NB4 (cell line): Measurements from ENCODE around the gene CCDC102B.
"Not testable (repeated sequence)": the region's sequence is repeated elsewhere in the genome, so short reads cannot be mapped to it uniquely, and the experiment has no call there.

Experiments
- DNase-seq: peaks from one replicate; pipeline ENCODE4 v3.0.0; 2010; ENCODE audit warnings: low read depth
- H3K4me3 ChIP-seq: one replicate; pipeline ENCODE4 v1.5.1; 2011; ENCODE audit warnings: mild to moderate bottlenecking, low read depth, low read length, moderate library complexity
- CTCF ChIP-seq: IDR thresholded peaks from one replicate; pipeline ENCODE4 v1.5.1; 2012; ENCODE audit warnings: low read depth, low read length
- MAX ChIP-seq: IDR thresholded peaks from 2 replicates; pipeline ENCODE4 v1.6.1; 2011; ENCODE audit warnings: low read depth, low read length
- MYC ChIP-seq: IDR thresholded peaks from 2 replicates; pipeline ENCODE4 v1.6.1; 2011; ENCODE audit warnings: low read depth, low read length
- POLR2A ChIP-seq: IDR thresholded peaks from 2 replicates; pipeline ENCODE4 v1.6.1; 2011; ENCODE audit warnings: mild to moderate bottlenecking; ENCODE audit not compliant: insufficient read length; ENCODE audit errors: extremely low read depth

Gene CCDC102B

GRCh38 chr18:68997845-68998244 is 200.0 kb downstream of the CCDC102B start:
- no peak for DNase-seq
- no peak overlapping the region for H3K4me3 ChIP-seq
- TF ChIP-seq CTCF (no peak), MYC (no peak), POLR2A (no peak), MAX (no peak)

- DNase-seq = no peak
- H3K4me3 ChIP-seq = no peak overlapping the region
- no peak for TF ChIP-seq MAX
- TF ChIP-seq MYC = no peak
- TF ChIP-seq POLR2A = no peak
- no peak for TF ChIP-seq CTCF
Observed at GRCh38 chr18:69000366-69000765, 202.5 kb downstream of the CCDC102B start.

- peak; percentile 12 for DNase-seq
- TF ChIP-seq CTCF (peak; percentile 25), MAX (no peak), POLR2A (no peak), MYC (no peak)
- no peak overlapping the region for H3K4me3 ChIP-seq
Observed at GRCh38 chr18:69002233-69002632, 204.4 kb downstream of the CCDC102B start.

GRCh38 chr18:69006212-69006611 is 208.3 kb downstream of the CCDC102B start:
- not testable (repeated sequence) for H3K4me3 ChIP-seq, DNase-seq

- no peak for TF ChIP-seq CTCF
- TF ChIP-seq POLR2A = no peak
- TF ChIP-seq MAX = no peak
- TF ChIP-seq MYC = no peak
- DNase-seq = no peak
- H3K4me3 ChIP-seq = no peak overlapping the region
Observed at GRCh38 chr18:69008538-69008937, 210.7 kb downstream of the CCDC102B start.

GRCh38 chr18:69021211-69021805 is 223.4 kb downstream of the CCDC102B start:
- no peak overlapping the region for H3K4me3 ChIP-seq
- no peak for DNase-seq
- no peak for TF ChIP-seq MYC
- no peak for TF ChIP-seq POLR2A
- TF ChIP-seq MAX = no peak

GRCh38 chr18:69022426-69022825 is 224.5 kb downstream of the CCDC102B start:
- DNase-seq = no peak
- H3K4me3 ChIP-seq = no peak overlapping the region
- TF ChIP-seq MAX = no peak
- no peak for TF ChIP-seq POLR2A
- no peak for TF ChIP-seq MYC
- no peak for TF ChIP-seq CTCF
